ENCODE measurements around the gene SCML2. TPM values are rescaled to one million over a fixed set of nuclear protein-coding genes. Genes with fewer than 3 reads are reported as not detected.
"Not testable (repeated sequence)": the region's sequence is repeated elsewhere in the genome, so short reads cannot be mapped to it uniquely, and the experiment has no call there.

The SCML2 gene
- 5.8 and 7.5 TPM in 2 replicates for total RNA-seq (2014; rRNA removed; shearing (Covaris generic))

DNA sequence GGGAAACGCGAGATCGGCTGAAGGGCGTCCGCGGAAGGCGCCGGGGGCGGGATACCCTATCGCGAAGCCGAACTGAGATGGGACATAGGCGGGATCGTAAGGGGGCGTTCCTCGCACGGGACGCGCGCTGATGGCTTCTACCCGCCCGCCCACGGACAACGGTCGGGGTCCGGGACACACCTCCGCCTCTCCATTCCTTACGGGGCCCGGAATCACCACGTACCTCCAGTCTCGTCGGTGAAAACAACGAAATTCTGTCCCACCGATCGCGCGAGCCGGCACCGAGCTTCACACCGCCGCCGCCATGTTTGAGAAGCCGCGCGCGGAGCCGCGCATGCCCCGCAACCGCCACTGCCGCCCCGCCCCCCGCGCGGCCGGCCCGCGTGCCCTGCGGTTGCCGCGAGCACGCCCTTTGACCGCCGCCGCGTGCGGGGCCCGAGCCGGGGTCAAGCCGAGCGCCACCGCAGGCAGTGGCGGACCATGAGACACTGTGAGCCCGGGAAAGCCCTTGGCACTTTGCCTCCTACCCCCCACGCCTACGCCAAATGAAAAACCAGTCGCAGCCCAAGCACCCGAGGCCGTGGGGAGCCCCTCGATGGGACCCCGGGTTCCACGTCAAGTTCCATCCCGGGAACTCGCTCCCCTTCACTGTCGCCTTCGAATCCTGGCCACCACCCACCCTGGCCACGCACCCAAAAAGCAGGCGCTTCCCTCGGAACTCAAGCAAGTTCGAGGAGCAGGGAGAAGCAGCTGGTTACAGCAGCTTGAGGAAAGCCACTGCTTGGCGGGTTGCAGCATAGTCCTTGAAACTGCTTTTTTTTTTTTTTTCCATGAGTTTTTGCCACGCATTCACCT is at the start of gene SCML2:
Gene SCML2 (minus strand): TSS at position 320 of the 855 bp plus-strand sequence. CDS start 20,617 bp downstream, outside the sequence.
- peak; percentile 20 for DNase-seq (ENCODE audit: low spot score)

DNA sequence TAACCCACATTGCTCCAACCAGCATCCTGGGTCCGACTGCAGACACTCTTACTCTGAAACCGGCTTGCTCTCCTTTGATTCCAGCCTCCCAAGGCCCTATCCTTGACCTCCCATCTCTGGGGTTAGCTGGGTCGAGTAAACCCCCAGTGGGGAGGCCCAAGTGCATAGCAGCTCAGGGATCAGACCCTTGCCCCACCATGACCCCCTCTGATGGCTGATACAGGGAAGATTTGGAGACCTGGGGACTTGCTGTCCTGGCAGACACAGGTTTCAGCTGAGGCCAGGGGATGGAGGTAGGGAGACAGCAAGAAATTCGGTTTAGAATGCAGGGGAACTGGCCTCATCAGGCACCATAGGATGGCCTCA is 47.3 kb upstream of the SCML2 start:
- no peak for DNase-seq (ENCODE audit: low spot score)

DNA sequence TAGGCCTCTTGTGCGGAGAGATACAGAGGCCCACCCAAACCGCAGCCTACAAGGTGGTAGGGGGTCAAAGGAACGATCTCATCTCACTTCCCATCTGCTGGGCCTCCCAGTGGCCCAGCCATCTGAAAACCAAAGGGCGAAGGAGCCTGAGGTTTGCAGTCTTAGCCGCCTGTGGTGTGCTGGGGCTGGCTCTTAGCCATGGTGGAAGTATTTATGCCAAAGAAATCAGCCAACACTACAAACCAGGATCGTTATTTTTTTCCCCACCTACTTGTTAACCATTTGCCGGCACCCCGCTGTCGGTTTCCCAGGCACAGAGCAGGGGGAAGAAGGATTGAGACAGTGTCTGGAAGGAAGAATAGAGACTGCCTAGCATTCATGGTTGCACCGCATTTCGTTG is 40.0 kb upstream of the SCML2 start:
- no peak for DNase-seq (ENCODE audit: low spot score)

DNA sequence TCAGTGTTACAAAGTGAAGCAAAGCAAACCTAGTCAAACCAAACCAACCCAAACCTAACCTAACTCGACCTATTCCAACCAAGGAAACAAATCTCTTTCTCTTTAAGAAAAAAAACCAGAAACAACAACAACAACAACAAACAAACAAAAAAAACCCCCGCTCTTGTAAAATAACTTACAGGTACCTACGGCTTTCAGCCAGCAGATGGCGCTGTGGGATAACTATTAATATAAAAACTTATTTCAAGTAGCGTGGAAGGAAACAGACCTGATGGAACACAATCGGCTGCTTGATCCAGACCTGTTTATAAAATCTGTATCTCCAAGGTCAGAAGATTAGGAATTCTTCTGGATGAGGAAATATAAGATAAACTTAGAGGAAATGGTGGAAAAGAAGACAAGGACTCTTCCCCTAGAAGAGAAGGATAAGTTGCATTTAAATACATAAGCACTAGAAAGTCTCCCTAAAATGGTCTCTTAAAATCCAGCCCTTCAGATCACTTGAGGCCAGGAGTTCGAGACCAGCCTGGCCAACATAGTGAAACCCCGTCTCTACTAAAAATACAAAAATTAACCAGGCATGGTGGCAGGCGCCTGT is 36.6 kb upstream of the SCML2 start:
- peak; percentile 51 for DNase-seq (ENCODE audit: low spot score)

DNA sequence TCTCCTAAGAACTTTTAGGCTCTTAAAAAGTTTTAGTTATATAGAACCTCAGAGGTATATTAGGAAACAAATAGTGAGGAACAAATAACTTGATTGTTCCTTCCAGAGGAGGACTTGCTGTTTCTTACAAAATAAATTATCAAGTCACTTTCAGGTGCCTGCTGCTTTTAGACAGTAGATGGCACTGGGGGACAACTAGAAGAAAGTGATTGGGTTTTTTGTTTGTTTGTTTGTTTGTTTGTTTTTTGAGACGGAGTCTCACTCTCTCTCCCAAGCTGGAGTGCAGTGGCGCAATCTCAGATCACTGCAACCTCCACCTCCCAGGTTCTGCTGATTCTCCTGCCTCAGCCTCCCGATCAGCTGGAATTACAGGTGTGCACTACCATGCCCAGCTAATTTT is 35.5 kb upstream of the SCML2 start:
- no peak for DNase-seq (ENCODE audit: low spot score)

DNA sequence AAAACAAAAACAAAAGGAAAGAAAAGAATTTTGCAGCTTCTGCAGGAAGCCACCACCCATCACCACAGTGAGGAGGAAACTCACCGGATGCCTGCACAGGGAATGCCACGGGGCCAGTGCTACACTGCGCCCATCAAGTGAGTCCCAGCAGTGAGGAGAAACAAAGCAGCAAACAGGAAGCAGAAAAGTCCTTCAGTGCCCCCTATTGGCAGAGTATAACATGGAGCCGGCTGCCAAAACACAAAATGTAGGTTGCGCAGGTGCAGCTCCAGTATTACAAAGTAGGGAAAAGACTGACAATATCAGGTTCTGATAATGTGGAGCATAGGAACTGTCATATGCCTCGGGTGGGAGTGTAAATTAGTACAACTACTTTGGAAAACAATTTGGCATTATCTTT is 23.3 kb upstream of the SCML2 start:
- DNase-seq (ENCODE audit: low spot score) = peak; percentile 48

DNA sequence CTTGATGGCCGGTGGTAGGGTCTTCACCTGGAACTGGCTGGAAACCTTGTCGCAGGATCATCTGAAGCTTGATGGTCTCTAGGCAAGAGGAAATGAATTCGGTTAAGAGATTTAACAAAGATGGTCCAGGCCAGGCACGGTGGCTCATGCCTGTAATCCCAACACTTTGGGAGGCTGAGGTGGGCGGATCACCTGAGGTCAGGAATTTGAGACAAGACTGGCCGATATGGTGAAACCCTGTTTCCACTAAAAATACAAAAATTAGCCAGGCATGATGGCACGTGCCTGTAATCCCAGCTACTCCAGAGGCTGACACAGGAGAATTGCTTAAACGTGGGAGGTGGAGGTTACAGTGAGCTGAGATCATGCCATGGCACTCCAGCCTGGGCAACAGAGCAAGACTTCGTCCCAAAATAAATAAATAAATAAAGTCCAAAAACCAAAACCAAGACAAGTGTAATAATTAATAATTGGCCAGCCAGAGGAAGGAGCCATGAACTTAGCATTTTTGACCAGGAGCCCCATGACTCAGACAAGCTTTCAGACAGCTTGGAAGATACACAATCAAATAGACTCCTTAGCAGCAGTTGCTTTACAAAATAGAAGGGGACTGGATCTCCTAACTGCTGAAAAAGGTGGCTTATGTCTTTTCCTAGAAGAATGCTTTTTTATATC is 20.8 kb upstream of the SCML2 start:
- not testable (repeated sequence) for DNase-seq (ENCODE audit: low spot score)

DNA sequence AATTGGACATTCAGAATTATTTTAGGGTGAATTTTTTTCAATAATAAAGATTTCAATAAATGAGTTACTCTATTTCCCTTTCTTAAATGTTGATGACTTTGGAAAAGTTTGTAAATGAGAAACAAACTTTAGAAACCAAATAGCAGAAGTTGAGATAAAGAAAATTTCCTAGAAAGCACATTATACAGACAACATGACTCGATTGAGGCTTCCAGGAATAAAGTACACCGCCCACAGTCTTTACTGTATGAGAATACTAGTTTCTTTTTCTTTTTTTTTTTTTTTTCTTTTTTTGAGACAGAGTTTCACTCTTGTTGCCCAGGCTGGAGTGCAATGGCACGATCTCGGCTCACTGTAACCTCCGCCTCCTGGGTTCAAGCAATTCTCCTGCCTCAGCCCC is 14.6 kb upstream of the SCML2 start:
- DNase-seq (ENCODE audit: low spot score) = not testable (repeated sequence)

DNA sequence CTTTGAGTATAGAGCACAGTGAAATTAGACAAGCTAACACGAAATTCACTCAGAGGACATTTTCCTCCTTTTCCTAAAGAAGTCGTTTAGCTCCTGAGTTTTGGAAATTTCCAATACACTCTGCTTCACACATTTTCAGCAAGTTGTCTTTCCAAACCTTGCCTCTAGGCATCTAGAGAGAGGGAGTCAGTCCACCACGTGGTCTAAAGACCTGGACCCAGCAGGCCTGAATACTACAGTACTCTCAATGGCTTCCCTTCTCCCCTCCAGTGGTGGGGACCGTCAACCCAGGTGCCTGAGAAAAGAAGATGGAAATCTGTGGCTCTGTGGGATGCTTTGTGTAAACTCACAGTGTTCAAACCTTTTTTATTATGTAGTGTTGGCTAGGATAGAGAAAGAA is 13.9 kb upstream of the SCML2 start:
- no peak for DNase-seq (ENCODE audit: low spot score)

DNA sequence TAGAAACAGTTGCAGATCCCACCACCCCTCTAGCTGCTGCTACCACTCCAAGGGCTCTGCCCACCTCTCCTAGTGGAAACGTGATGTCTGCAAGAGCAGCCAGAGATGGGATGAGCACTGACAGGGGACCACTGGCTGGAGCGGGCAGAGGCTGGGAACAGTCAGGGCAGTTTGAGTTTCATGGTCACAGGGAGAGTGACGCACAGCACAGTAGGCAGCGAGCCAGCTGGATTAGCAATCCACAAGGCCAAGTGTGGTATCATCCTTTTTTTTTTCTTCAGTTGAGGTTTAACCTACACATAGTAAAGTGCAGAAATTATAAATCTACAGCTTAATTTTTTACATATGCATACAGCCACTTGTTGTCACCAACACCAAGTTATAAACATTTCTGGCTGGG is 6.4 kb upstream of the SCML2 start:
- peak; percentile 13 for DNase-seq (ENCODE audit: low spot score)

DNA sequence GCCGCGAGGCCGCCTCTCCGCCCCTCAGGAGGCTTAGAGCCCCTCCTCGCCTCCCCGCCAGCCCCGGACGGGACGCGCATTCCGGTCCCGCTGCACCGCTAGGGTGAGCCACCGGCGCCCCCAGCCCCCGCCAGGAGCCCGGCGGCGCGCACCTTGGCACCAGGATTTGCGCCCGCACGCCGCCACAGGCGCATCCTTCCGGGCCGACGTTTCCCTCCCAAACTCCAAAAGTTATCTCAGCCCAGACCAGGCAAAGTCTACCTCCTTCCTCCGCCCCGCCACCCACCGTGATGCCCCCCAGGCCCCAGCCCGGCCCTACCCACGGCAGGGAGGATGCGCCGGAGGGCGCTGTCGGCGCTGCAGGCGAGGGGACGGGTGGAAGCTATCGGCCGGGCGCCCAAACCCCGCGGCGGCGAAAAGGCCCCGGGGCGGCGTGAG is 538 bp downstream of the SCML2 start:
- no peak for DNase-seq (ENCODE audit: low spot score)

DNA sequence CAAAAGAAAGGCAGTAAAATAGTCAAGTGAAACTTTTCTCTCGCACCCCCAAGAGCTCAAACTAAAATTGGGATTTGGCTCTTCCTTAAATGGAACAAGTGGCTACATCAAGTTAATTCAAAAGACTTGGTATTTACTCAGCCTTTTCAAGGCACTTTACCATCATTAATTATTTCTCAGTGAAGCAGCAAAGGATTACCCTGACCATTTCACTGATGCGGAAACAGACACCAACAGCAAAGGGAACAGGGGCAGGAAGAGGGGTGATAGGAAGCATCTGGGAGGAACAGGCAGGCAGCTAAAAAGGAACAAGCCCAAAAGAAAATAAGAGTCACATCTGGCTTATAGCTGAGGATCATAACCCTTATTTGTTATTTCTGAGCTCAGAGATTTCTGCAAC is 2.7 kb downstream of the SCML2 start:
- no peak for DNase-seq (ENCODE audit: low spot score)

DNA sequence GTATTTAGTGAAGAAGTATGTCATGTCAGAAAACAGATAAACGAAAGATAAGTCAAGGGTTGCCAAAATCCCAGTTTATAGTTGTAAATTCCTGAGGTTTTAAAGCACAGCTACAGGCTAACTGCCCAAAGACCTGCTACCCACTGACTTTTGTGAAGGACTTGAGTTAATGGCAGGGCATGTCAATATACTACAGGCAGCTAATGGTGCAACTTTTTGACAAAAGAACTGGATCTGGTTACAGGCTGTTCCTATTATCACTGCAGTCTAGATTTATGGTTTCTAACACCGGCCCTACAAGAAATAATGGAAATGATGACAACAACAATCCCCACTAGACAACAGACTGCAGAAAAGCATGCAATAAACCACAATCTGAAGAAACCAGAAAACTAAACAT is 6.4 kb downstream of the SCML2 start:
- no peak for DNase-seq (ENCODE audit: low spot score)

DNA sequence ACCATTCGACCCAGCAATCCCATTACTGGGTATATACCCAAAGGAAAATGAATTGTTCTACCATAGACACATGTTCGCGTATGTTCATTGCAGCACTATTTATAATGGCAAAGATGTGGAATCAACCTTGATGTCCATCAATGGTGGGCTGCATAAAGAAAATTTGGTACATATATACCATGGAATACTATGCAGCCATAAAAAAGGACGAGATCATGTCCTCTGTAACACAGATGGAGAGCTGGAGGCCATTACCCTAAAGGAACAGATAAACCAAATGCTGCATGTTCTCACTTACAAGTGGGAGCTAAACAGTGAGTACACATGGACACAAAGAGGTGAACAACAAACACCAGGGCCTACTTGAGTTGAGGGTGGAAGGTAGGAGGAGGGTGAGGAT is 45.1 kb downstream of the SCML2 start:
- DNase-seq (ENCODE audit: low spot score) = no peak

DNA sequence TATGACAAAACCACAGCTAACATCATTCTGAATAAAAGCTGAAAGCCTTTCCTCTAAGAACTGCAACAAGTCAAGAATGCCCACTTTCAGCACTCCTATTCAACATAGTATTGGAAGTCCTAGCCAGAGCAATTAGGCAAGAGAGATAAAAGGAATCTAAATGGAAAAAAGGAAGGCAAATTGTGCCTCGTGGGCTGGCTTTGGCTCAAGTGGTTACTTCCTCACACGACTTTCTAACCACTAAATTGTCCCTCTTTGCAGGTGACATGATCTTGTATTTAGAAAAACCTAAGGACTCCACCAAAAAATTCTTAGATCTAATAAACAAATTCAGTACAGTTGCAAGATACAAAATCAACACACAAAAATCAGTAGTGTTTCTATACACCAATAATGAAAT is 57.2 kb downstream of the SCML2 start:
- no peak for DNase-seq (ENCODE audit: low spot score)

DNA sequence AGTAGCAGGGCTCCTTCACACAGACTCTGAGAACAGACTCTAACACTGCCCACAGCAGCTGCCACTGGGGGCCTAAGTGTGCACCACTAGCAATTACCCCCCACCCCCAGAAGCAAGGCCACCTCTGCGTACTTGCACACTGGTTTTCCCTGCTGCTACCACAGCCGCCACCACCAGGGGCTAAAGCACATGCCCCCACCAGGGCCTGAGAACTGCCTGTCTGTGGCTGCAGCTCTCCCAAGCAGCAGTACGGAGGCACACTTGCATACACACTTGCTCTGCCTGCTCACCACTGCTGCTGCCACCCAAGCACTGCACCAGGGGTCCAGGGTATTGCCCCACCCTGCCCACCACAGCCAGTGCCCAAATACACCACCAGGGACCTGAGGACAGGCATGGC is 59.6 kb downstream of the SCML2 start:
- DNase-seq (ENCODE audit: low spot score) = no peak

DNA sequence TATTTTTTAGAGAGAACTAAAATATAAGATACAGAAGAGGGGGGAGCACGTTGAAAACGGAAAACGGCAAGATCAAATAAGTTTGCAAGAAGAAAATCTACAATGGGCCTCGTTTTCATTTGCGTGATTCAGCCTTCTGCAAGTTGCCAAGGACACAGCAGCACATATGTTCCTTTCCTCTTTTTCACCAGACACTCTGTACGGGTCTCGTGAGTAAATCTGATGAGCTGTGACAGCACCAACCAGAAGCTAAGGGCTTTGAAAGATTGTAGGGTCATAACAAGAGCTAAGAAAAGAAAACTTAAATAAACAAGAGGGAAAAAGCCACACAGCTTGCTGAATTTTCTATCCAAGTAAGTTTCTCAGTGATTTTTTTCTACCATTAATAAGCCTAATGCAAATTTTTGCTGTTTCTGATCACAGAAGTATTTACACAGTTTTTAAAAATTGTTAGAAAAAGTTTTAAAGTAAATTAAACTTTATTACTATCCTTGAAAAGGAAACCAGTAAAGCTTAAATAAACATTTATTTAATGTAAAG is 63.4 kb downstream of the SCML2 start:
- DNase-seq (ENCODE audit: low spot score) = no peak

DNA sequence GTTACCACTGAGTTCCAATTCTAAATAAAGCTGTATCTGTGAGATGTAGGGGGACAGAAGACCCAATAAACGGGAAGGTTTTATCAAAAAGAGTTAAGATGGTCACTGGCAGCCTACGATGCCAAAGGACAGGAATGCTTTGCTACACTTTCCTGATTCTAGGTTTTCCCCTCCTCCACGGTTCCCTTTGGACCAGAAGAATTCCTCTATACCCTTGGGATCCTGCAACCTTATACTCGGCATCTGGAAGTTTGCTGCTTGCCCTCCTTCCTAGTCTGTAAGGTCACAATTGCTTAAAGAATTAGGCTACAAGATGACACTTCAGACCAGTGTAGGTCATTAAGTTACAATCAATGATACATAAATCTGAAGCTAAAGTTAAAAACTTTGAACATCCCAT is 64.3 kb downstream of the SCML2 start:
- DNase-seq (ENCODE audit: low spot score) = no peak

DNA sequence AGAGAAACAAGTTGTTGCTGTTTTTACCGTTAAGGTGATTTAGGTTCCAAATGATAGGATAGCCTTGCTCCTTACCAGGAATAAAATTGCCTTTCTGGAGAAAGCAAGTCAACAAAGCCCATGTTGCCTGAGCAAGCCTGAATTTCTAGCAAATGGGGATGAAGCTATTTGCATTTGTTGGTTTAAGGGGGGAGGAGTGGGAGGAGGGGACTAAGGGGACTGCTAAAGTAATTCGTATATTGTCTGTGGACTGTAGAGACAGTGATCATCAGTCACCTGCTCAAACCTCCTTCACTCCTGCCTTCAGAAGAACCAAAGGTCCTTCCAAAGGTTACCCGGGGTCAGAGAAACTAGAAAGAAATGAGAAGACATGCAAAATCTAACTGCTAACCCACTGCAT is 65.8 kb downstream of the SCML2 start:
- no peak for DNase-seq (ENCODE audit: low spot score)

DNA sequence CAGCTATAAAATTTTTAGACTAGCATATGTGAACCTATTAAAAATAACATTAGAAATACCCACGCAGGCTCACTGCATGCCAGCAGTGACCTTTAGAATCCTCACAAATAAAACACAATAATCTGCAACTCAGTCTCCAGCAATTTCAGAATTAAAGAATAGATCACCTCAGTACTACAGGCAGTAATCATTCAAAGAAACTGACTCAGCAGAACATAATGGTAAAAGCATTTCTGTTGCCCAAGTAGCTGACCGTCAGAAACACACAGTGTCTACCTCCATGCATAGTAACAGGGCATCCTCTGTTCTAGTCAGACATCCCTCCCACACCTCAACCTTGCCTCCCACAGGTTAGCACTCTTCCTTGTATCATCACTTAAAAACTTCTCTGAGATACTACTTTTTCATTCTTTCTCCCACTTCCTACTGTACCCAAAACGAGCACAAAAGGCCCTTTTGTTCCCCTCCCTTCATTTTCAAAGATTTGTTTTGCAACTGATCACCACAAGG is 68.1 kb downstream of the SCML2 start:
- no peak for DNase-seq (ENCODE audit: low spot score)

DNA sequence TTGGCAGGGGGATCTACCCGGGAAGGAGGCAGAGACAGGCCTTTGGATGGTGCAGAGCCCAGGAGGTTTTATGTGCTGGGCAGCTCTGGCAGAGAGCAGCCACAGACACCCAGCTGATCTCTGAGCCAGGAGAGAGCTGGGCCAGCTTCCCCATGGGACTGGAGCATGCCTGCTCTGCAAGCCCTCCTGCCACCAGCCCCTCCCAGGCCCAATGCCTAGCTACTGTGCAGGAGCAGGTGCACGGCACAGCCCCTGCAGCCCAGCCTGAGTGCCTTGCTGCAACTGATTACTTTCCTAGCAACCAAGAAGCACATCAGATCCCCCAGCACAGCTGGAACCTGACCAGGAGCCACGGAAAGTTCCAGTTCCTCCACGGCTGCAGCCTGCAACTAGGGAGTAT is 76.0 kb downstream of the SCML2 start:
- no peak for DNase-seq (ENCODE audit: low spot score)

DNA sequence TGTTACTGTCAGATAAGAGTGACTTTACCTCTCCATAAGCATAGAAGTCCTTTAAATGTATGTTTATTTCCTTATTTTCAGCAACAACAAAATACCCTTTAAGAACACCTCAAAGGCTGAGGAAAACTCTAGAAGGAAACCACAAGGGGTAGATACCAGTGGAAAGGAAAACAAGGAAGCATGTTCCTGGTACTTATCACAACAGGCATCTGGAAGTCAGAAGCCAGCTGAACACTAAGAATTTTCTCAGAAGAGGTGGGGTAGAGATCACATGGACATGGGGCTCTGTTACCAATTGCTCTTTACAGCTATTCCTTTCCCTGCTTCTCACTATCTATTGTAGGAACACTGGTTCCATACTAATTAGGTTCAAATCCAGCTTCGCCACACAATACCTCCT is 82.3 kb downstream of the SCML2 start:
- no peak for DNase-seq (ENCODE audit: low spot score)

All from A172 (cell line).